SKM-1 (cell line): ENCODE data around the gene VPS50.
"Not testable (repeated sequence)": the region's sequence is repeated elsewhere in the genome, so short reads cannot be mapped to it uniquely, and the experiment has no call there.

Experiments
- DNase-seq: peaks from one replicate; lab custom pipeline; 2025; ENCODE audit not compliant: unreplicated experiment; lab: John Stamatoyannopoulos, UW

Gene VPS50

GRCh38 chr7:93331706-93332105 lies 99.5 kb downstream of the VPS50 start:
- no peak for DNase-seq

- DNase-seq = no peak
Measured at GRCh38 chr7:93332172-93332571, 100.0 kb downstream of the VPS50 start.

GRCh38 chr7:93337052-93337451 lies 104.9 kb downstream of the VPS50 start:
- no peak for DNase-seq

GRCh38 chr7:93342178-93342577 lies 110.0 kb downstream of the VPS50 start:
- DNase-seq = not testable (repeated sequence)

- DNase-seq = no peak
Measured at GRCh38 chr7:93350338-93350737, 118.2 kb downstream of the VPS50 start.

GRCh38 chr7:93352881-93353280 lies 120.7 kb downstream of the VPS50 start:
- no peak for DNase-seq

- DNase-seq = no peak
Measured at GRCh38 chr7:93354815-93355214, 122.6 kb downstream of the VPS50 start.

- no peak for DNase-seq
Measured at GRCh38 chr7:93359520-93360198, 127.5 kb downstream of the VPS50 start.

GRCh38 chr7:93361853-93362252 lies 129.7 kb downstream of the VPS50 start:
- no peak for DNase-seq

GRCh38 chr7:93364806-93365205 lies 132.6 kb downstream of the VPS50 start:
- no peak for DNase-seq

GRCh38 chr7:93365341-93365740 lies 133.2 kb downstream of the VPS50 start:
- no peak for DNase-seq

- no peak for DNase-seq
Measured at GRCh38 chr7:93366816-93367215, 134.7 kb downstream of the VPS50 start.

- DNase-seq = no peak
Measured at GRCh38 chr7:93367254-93367653, 135.1 kb downstream of the VPS50 start.

GRCh38 chr7:93370937-93371336 lies 138.8 kb downstream of the VPS50 start:
- DNase-seq = not testable (repeated sequence)

GRCh38 chr7:93373537-93373936 lies 141.4 kb downstream of the VPS50 start:
- DNase-seq = no peak

- DNase-seq = peak; percentile 21
Measured at GRCh38 chr7:93374345-93374940, 142.3 kb downstream of the VPS50 start.

GRCh38 chr7:93375603-93376002 lies 143.4 kb downstream of the VPS50 start:
- no peak for DNase-seq

GRCh38 chr7:93378131-93378760 lies 146.1 kb downstream of the VPS50 start:
- no peak for DNase-seq

GRCh38 chr7:93382362-93382761 lies 150.2 kb downstream of the VPS50 start:
- DNase-seq = no peak

- DNase-seq = no peak
Measured at GRCh38 chr7:93390660-93391059, 158.5 kb downstream of the VPS50 start.

- DNase-seq = no peak
Measured at GRCh38 chr7:93392984-93393383, 160.8 kb downstream of the VPS50 start.

GRCh38 chr7:93399642-93400041 lies 167.5 kb downstream of the VPS50 start:
- no peak for DNase-seq
